Stimulated activated CD4-positive, alpha-beta T cell treated with anti-CD3 and anti-CD28 coated beads, Interleukin-1b, Interleukin-23, amount 100 ng/mL, for 4 hours (primary cell): ENCODE data around the gene PDIA5.
"Not testable (repeated sequence)": the region's sequence is repeated elsewhere in the genome, so short reads cannot be mapped to it uniquely, and the experiment has no call there.

Source experiments
- DNase-seq, 2 donors: peaks; one replicate each; pipeline ENCODE4 v3.0.0-alpha.2; 2020; ENCODE audit warnings: low read depth in 2 of 2

The PDIA5 gene

DNA sequence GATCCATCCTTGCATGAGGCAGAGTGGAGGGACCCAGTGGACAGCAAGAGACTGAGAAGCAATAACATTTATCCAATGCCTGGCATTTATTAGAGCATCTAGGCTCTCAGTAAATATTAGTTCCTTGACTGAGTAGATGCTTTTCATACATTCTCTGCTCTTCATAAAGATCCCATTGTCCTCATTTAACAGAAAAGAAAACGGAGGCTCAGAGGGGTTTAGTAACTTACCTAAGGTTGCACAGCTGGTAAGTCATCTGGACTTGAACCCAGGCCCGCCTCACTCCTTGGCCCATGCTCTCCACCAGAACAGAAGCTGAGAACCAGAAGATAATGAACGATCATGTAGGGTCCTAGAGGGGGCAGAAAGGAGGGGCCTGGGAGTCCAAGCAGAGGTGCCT lies 82.7 kb downstream of the PDIA5 start:
- DNase-seq: no peak

- no peak for DNase-seq
Observed at GRCh38 chr3:123150449-123151215, 83.8 kb downstream of the PDIA5 start.

DNA sequence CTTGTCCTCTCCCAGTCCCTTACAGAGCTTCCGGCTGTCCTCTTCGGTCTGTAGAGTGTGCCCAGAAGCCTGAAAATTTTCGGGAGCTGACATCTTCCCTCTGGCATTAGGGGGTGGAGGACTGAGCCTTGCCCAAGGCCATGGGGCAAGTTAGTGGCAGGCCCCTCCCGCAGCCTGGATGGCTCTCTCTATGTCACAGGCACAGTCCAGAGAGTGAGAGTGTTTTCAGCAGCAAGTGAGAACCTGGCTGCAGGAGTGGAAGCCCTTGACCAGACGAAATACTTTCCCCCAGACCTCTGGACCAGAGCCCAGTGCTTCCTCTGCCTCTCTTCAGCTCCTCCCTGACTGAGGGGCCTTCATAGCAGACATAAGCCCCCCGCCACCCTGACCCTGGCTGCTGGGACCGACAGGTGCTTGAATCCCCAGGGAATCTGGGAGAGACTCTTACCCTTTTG lies 84.5 kb downstream of the PDIA5 start:
- no peak for DNase-seq

- not testable (repeated sequence) for DNase-seq
Observed at GRCh38 chr3:123151853-123152420, 85.1 kb downstream of the PDIA5 start.

GRCh38 chr3:123152687-123153086 lies 85.9 kb downstream of the PDIA5 start:
- DNase-seq: no peak

DNA sequence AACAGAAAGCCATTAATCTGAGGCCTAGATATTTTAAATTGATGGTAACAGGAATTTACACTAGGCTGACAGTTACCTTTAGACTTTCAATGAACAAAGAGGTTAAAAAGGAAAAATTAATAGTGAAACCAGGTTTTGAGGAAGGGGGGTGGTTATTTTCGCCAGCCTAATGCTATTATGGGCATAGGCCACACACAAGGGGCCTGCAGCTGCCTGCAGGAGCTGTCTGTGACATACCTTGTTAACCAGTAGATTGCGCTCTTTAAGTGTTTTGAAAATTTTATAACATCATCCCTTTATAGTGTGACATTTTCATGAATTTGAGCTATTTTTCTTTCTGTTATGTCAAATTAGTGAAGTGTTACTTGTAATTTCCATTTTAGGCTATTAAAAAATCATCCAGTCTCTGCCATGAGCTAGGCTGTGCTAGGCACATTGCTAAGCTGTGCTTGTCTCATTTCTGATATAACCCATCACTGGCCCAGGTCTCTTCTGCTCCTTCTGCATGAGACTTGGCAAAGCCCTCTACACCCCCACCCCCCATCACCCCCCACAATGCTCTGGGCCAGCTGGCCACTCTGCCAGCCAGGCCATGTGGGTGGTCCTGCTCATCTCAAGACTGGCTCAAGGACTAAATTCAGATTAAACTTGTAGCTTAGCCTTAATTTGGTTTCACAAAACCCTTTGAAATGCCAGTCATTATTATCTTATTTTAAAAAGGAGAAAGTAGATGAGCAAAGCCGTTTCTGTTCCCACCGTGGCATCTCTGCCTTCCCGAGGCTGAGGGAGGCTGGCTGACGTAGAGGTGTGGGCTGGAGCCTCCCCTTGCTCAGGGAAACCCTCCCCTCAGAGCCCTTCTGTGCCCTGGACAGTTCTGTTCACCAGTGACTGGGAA lies 86.5 kb downstream of the PDIA5 start:
- no peak for DNase-seq

GRCh38 chr3:123154020-123154985 lies 87.5 kb downstream of the PDIA5 start:
- no peak for DNase-seq

DNA sequence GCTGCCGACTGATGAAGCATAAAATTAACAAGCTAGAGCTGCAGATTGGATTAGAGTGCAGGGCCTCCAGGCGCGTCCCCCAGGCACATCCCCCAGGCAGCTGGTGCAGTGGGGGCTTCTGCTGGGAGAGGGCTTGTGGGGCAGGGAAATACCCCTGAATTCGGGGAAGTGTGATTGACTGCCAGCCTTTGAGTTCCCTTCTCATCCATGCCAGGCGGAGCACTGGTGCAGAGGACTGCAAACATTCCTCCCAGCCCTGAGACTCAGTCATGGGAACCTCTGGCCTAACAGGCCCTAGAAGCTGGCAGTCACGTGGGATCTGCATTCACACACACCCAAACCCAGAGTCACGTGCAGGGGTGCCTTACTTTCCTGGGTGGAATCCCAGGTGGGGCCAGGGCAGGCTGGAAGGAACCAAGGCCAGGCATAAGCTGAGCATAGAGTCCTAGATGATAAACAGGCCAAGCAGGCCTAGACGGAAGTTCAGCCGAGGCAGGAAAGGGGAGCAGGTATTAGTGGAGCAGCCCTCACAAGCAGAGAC lies 88.7 kb downstream of the PDIA5 start:
- DNase-seq: no peak

DNA sequence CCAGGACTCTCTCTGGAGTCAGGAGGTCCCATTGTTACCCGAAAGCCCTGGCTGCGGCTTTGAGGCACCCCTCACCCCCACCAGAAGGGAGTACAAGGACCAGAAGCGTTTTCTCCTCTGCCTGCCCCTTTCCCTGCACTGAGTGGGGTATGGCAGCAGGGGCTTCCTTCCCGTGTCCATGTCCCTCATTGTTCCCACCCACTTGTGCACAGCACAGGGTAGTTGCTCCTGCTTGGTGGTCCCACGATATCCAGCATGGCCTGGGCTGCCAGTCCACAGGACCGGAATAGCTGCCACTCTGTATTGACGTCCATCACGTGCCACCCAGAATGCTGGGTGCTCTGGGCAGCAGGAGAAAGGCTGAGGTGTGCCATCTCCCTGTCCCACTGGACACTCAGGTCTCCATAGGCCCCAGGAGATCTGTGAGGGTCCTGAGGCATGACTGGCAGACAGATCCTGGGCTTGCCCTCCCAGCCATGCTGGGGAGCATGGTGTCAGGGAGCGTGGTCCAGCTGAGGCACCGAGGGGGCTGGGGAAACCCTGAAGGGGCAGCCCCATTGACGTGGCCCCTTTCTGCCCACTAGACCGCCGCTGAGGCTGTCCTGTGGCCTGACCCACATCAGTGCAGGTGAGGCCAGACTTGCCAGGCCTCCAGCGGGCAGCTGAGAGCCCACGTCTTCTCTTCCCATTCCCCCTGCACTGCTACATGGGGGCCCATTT lies 89.6 kb downstream of the PDIA5 start:
- DNase-seq: no peak

DNA sequence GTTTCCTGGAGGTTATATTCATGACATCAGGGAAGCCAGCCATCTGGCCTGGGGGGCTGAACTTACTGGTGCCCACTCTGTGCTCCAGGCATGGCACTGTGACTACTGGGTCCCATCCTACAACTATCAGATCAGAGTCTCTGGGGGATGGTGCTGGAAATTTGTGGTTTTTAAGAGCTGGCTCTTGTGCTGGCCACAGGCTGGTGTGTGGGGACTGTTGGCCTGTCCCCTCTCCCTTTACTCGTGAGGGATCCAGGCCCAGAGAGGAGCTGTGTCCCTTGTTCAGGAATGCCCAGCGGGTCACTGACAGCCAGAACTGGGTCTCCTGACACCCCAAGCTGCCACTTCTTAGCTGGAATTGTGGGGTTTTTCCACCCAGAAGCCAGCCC lies 90.4 kb downstream of the PDIA5 start:
- no peak for DNase-seq

DNA sequence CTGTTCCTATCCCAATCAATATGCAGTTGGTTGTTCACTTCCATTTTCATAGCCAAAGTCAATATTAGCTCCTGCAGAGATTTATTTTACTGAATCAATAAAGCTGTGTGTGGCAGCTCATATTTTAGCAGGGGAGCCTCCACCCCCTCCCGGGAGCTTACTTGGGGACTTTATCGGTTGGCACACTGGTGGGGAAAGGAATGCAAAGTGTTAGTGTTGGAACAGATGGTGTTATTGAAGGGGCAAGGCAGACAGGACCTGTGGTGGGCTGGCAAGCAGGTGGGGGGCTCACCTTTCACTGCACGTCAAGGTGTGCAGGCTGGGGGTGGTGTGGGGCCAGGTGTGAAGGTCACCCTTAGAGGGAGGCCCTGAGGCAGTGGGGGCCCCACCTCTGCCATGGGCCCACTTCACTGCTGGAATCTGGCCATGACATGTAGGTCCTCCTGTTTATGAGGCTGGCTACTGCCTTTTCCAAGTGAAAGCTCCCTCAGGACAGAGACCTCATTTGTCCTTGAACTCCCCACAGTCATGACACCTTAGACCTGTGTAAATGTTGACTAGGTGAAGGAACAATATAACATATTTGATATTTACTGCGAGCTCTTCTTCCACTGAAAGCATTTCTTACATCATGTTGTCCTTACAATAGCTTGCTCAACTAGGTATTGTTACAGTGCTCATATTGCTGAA lies 90.9 kb downstream of the PDIA5 start:
- no peak for DNase-seq

GRCh38 chr3:123158330-123158729 lies 91.5 kb downstream of the PDIA5 start:
- no peak for DNase-seq

GRCh38 chr3:123158899-123159390 lies 92.1 kb downstream of the PDIA5 start:
- no peak for DNase-seq

DNA sequence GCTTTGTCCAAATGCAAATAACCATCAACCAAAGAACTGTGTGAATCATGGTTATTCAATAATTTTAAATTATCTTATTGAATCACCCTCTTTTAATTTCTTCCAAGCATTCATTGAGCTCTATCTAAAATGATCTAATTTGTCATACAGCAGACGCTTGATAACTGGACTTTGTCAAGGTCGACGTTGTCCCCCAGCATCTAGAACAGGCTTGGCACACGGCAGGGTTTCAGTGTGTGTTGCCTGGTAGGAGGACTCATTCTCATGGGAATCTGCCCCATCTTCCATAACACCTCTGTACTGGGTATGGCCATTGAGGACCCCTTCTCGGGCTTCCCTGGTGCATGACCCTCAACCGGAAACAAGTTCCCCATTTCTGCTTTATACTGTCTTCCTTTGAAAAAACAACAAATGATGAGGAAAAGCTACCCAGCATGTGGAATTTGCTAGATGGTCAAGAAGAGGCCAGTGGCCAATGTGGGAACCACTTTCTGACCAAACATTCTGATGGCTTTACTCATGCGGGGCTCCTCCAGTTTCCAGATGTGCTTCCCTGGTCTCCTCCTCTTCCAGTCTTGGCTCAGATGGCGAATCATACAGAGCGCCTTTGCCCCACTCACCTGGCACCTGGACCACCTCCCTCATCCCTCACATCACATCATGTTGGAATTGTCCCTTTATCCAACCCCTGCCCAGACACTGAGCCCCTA lies 93.3 kb downstream of the PDIA5 start:
- no peak for DNase-seq

GRCh38 chr3:123161167-123161566 lies 94.3 kb downstream of the PDIA5 start:
- no peak for DNase-seq

- no peak for DNase-seq
Observed at GRCh38 chr3:123163141-123163540, 96.3 kb downstream of the PDIA5 start.

- DNase-seq: no peak
Observed at GRCh38 chr3:123165163-123165562, 98.3 kb downstream of the PDIA5 start.

- DNase-seq: no peak
Observed at GRCh38 chr3:123167686-123168085, 100.9 kb downstream of the PDIA5 start.

- no peak for DNase-seq
Observed at GRCh38 chr3:123168122-123168521, 101.3 kb downstream of the PDIA5 start.
